ENCODE measurements around the gene OBSCN.

GRCh38 chr1:228318823-228319241, 111.0 kb downstream of the OBSCN start:
- TF ChIP-seq EZH2 (IDR thresholded peaks at IDR 0.05; ENCODE audit: insufficient read depth, poor library complexity, severe bottlenecking) = no peak
- TF ChIP-seq EZH2phosphoT487 (IDR thresholded peaks at IDR 0.05; ENCODE audit: insufficient read depth, low read depth) = no peak
